AG08396 (cell line): ENCODE data around the gene TAS2R60.
"Not testable (repeated sequence)": the region's sequence is repeated elsewhere in the genome, so short reads cannot be mapped to it uniquely, and the experiment has no call there.

ENCODE experiments used
- DNase-seq: peaks from one replicate; pipeline ENCODE4 v3.0.0; 2012; ENCODE audit warnings: low spot score, mixed read lengths

The TAS2R60 gene

DNA sequence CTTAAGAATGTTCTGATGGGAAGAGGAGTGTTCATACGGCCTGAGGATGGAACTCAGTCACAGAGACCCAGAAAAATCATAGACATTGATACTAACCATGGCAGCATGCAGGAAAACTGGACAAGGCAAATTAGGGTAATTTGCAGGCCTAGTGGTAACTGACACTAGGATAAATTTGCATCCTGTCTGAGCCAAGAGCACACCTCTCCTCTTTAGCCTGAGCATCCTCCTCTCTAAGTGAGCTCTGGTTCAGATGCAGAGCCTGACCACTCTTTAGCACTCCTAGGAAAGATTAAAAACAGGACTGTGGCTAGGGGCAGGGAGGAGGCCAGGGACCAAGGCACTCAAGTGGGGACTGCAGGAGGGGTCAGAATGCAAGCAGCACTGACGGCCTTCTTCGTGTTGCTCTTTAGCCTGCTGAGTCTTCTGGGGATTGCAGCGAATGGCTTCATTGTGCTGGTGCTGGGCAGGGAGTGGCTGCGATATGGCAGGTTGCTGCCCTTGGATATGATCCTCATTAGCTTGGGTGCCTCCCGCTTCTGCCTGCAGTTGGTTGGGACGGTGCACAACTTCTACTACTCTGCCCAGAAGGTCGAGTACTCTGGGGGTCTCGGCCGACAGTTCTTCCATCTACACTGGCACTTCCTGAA lies 34.4 kb downstream of the TAS2R60 start, which contains the start of gene TAS2R41:
TSS of gene TAS2R41 (plus strand) at position 373 of the 650 bp plus-strand sequence. CDS start at position 373, 0 bp downstream.
- no peak for DNase-seq

DNA sequence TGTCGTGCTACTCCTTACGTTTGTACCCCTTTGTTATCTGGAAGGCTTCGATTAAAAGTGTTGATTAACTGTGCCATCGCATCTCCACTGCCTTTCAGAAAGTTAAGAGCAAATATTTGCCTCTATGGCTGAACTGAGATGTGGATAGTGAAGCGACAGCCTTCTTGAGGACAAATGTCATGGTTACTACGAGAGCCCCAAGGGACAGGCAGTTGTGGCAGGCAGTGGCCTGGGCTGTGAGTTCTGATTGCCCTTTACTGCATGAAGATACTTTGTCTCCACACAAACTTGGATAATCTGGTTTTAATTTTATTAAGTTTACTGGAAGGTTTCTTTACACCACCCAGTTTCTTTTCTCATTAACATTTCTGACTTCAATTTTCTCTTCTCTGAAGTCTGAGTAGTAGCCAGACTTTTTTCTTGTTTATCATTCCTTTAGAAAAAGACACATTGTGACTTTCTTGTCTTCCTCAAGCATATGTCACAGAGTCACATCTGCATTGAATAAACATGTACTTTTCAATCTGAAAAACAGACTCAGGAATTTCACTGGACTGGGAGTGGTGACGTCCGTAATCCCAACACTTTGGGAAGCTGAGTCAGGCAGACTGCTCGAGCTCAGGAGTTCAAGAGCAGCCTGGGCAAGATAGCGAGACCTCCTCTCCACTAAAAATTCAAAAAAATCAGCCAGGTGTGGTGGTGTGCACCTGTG lies 36.0 kb downstream of the TAS2R60 start:
- DNase-seq = no peak

DNA sequence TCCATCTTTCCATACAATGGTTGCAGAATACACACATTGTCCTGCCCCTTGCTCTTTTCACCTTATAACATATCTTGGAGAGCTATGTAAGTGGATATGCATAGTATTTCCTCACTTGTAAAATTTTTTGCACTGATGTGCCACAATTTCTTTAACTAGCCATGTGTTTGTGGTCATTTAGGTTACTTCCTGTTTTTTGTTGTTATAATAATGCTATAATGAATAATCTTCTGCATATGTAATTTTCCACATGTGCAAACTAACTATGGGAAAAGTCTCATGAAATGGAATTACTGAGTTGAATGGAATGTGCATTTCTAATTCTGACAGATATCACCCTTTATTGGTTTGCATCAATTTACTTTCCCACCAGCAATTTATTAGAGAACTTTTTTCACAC lies 37.2 kb downstream of the TAS2R60 start:
- DNase-seq = no peak

DNA sequence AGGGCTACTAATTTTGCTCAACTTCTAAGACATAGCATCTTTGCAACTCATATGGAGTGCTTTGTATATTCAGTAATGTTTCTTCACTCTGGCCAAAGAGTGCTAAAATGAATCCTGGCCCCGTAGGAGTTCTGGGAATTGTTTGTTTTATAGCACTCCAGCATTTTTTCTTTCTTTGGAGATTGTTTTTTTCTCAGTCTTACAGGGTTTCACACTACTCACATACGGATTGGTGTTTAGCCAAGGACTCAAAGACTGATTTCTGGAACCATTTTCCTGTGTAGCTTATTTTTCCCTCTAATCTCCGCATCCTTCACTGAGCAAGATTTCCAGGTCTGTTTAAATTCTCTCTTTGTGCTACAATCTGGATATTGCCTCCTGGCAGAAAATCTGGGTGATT lies 40.9 kb downstream of the TAS2R60 start:
- DNase-seq = no peak

DNA sequence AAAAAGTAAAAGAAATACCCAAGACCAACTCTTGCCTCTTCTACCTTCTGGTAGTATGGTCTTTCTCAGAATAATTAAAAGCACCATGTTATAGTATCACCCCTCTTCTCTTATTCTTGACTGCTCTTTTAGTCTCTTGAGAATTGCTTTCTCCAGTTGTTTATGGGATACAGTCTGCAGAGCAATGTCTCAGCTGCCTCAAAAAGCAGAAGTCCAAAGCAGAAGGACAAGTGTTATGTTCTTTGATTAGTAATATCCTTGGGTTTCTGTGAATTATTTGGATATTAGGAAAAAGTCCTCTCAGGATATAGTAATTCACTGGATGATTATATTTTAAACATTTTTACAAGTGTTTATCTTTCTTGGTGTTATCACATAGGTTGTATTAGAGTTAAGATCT lies 41.8 kb downstream of the TAS2R60 start:
- DNase-seq = no peak

DNA sequence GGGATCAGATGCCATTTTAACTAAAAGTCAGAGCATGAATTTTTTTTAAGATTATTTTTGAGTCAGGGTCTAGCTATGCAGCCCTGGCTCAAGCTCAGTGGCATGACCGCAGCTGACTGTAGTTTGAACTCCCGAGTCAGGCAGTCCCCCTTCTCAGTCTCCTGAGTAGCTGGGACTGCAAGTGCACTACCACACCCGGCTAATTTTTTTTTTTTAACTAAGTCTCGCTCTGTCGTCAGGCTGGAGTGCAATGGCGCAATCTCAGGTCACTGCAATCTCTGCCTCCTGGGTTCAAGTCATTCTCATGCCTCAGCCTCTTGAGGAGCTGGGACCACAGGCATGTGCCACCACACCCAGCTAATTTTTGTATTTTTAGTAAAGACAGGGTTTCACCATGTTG lies 42.2 kb downstream of the TAS2R60 start:
- DNase-seq = no peak

DNA sequence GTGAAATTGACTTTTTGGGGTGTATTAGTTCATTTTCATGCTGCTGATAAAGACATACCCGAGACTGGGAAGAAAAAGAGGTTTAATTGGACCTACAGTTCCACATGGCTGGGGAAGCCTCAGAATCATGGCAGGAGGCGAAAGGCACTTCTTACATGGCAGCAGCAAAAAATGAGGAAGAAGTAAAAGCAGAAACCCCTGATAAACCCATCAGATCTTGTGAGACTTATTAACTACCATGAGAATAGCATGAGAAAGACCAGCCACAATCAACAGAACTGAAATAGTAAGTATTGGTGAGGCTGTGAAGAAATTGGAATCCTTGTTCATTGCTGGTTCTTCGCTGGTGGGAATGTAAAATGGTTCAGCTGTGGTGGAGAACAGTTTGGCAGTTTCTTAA lies 43.0 kb downstream of the TAS2R60 start:
- not testable (repeated sequence) for DNase-seq

DNA sequence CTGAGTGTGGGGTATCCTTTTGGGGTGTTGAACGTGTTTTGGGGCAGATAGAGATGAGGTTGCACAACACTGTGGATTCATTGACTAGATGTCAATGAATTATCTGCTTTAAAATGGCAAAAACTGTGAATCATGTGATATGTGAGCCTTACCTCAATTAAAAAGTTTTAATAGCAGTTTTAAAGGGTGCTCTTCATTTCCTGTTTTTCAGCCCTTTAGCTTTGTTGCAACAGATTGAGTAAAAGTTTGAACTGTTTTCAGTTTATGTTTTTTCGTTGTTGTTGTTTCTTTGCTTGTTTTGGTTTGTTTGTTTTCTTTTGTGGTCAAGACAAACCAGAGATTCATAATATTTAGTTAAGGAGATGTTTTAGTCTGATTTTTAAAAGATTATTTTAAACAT lies 43.8 kb downstream of the TAS2R60 start:
- no peak for DNase-seq

DNA sequence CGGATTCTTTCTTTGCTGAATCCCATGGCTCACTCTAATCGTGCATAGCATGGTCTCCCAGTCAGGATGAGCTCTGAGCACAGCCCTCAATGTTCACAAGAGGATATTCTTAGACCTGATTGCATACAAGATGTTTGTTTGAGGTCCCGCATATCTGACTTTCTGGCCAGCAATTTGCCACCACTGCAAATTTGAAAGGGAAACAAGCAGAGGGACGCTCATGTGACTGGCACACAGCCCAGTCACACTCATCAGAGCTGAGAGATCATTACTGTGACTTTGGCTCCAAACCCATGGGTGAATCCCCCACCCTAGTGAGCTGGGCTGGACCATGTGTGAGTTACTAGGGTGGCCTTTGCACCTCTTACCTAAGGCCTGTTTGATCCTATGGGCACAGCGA lies 44.3 kb downstream of the TAS2R60 start:
- DNase-seq = peak; percentile 37

DNA sequence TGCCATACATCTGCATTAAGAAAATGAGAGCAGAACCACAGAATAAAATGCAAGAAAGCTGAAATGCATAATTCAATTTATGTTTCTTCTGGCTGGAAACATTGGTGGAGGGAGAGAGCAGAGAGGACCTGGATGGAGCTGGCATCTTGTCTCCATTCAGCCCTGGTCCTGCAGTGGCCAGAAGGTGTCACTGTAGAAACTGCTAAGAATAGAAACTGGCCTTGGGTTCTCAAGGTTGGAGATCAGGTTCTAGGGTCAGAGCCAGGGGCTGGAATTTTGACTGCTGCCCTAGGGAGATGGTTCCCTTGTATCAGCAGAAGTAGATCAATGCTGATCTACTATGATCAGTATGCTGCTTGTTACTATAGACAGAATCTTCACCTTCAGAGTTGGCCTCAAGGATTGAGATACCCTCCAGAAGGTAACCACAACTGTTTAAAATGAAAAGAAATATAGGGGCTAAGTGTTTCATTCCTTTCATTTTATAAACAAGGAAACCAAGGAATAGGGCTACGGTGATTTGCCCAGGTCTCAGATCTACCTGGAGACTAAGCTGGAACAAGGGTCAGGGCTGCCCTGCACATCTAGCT lies 47.6 kb downstream of the TAS2R60 start:
- DNase-seq = no peak

DNA sequence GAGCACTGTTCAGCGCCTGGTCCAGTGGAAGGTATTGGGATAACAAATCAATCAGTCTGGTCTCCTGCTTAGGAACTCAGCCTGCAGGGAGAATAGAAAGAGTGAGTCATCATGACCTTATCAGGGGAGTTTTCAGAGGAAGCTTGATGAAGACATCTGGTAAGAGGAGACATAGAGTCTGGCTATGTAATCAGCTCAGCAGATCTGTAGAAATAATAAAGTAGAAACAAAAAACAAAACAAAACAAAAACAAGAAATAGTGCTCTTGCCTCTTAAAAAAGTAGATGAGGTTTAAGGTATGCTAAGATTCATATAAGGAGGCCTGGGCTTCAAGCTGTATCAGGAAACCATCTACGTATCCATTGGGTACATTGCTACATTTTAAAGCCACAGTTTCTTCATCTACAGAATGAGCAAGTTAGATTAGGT lies 48.8 kb downstream of the TAS2R60 start:
- DNase-seq = peak; percentile 53

DNA sequence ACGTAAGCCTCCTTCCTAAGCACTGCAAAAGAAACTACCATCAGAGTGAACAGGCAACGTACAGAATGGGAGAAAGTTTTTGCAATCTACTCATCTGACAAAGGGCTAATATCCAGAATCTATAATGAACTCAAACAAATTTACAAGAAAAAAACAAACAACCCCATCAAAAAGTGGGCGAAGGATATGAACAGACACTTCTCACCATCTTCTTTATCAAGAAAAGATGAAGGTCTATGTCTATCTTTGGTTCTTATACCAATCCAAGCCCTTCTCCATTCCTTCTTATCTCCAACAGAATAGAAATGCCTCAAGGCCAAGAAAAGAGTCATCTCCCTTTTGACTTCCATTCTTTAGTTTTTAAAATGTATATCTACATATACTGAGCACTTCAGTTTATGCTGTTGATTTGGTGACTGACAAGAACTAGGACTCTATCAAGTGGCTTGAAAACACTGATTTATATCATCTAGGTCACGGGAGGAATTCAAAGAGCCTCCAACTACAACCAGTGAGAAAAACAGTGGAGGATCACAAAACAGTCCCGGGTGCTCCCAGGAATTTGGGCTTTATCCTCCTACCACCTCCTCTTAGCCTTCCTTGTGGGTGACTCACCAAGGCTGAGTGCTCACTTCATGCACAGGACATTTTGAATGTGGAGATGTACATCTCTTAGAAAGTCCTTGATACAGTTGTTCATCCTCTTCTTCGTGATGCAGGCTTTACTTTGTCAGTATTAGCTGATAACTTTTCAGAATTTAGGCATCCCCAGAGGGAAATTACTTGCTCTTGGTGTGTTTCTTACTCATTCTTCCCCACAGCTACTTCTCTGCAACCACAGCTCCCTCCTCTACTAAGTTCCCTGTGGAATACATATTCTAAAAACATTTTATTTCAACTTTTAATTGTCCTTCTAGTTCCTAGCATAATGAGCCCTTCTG lies 49.8 kb downstream of the TAS2R60 start:
- peak; percentile 46 for DNase-seq

DNA sequence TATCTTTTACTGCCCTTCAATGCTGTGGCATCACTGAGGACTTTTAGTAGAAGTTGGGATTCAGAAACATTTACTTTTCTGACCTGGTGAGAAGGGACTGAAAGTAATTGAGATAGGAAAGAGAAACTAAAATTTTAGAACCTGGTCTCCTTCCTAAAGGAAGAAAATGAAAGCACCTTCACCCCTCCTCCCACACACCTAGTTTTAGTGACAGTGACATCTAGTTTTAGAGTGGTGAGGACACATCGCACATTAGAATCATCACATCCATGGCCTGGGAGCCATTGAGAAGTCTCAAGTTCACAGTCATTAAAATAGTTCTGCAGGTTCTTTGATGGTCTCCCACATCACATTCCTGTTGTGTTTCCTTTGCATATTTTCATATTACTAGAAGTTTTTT lies 50.5 kb downstream of the TAS2R60 start:
- no peak for DNase-seq
